ENCODE measurements around the gene RAP1A. TPM values are rescaled to one million over a fixed set of nuclear protein-coding genes. Genes with fewer than 3 reads are reported as not detected.

The RAP1A gene
- 20.5 and 50.9 TPM in 2 replicates for polyA plus RNA-seq (2011; rRNA removed)
- polyA minus RNA-seq (2011; rRNA and poly(A)+ RNA removed) = 9.3 and 9.7 TPM in 2 replicates

GRCh38 chr1:111619635-111620440 is at the start of gene RAP1A:
TSS of gene RAP1A (plus strand) at chr1:111619789. CDS start at chr1:111691361, 71,572 bp downstream.
- ChIA-PET POLR2A (interaction anchor here (0.6 to 0.9 kb wide), 3 partner anchors 9 to 14 kb away, joined by 4 to 16 read pairs (median 5); no protein-coding TSS in a partner anchor), CTCF (interaction anchor here (0.9 to 3.9 kb wide), 4 partner anchors 10 to 112 kb away, joined by 4 to 18 read pairs (median 6); no protein-coding TSS in a partner anchor)
- Histone ChIP-seq H3K27me3 (ENCODE audit: control insufficient read depth, insufficient read depth, low read length) (no peaks in the 10 kb centered on the region), H3K36me3 (ENCODE audit: control insufficient read depth, insufficient read depth, low read length) (no peaks in the 10 kb centered on the region), H3K4me3 (ENCODE audit: low read depth, low read length) (peak within 1 kb of the TSS; percentile 84)
- no peak for DNase-seq (ENCODE audit: low read depth)
- TF ChIP-seq, protein P1, sequence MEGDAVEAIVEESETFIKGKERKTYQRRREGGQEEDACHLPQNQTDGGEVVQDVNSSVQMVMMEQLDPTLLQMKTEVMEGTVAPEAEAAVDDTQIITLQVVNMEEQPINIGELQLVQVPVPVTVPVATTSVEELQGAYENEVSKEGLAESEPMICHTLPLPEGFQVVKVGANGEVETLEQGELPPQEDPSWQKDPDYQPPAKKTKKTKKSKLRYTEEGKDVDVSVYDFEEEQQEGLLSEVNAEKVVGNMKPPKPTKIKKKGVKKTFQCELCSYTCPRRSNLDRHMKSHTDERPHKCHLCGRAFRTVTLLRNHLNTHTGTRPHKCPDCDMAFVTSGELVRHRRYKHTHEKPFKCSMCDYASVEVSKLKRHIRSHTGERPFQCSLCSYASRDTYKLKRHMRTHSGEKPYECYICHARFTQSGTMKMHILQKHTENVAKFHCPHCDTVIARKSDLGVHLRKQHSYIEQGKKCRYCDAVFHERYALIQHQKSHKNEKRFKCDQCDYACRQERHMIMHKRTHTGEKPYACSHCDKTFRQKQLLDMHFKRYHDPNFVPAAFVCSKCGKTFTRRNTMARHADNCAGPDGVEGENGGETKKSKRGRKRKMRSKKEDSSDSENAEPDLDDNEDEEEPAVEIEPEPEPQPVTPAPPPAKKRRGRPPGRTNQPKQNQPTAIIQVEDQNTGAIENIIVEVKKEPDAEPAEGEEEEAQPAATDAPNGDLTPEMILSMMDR (IDR thresholded peaks at IDR 0.05; ENCODE audit: insufficient read depth, low read depth, low read length) = no peak

GRCh38 chr1:111569913-111570312 is 49.7 kb upstream of the RAP1A start:
- H3K36me3 ChIP-seq (ENCODE audit: control insufficient read depth, insufficient read depth, low read length) = no peaks in the 10 kb centered on the region
- DNase-seq (ENCODE audit: low read depth) = no peak
- CTCF ChIA-PET = no interaction called here
- H3K27me3 ChIP-seq (ENCODE audit: control insufficient read depth, insufficient read depth, low read length) = no peaks in the 10 kb centered on the region
- POLR2A ChIA-PET = no interaction called here
- no peak overlapping the region for H3K4me3 ChIP-seq (ENCODE audit: low read depth, low read length)
- TF ChIP-seq, protein P1 (IDR thresholded peaks at IDR 0.05; ENCODE audit: insufficient read depth, low read depth, low read length) = no peak

DNA sequence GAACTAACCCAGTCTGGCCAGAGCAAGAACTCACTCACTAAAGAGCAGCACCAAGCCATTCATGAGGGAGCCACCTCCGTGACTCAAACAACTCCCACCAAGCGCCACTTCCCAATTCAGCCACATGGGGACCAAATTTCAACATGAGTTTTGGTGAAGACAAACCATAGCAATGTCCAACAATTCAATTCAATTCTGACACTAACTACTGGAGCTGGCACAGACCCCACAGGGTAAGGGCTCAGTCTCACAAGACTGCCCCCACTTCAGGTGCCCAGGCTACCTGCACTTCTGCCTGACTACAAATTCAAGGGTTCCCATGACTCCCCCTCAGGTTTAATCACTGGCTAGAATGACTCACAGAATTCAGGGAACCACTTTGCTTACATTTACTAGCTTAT is 48.8 kb upstream of the RAP1A start:
- DNase-seq (ENCODE audit: low read depth) = no peak
- Histone ChIP-seq H3K36me3 (ENCODE audit: control insufficient read depth, insufficient read depth, low read length) (no peaks in the 10 kb centered on the region), H3K4me3 (ENCODE audit: low read depth, low read length) (no peak overlapping the region), H3K27me3 (ENCODE audit: control insufficient read depth, insufficient read depth, low read length) (no peaks in the 10 kb centered on the region)
- POLR2A ChIA-PET = no interaction called here
- TF ChIP-seq, protein P1 (IDR thresholded peaks at IDR 0.05; ENCODE audit: insufficient read depth, low read depth, low read length) = peak; percentile 27; the same call in 1 of the 2 replicates
- CTCF ChIA-PET = interaction anchor here (0.7 to 1.7 kb wide), 2 partner anchors 63 to 989 kb away, joined by 3 to 6 read pairs; no protein-coding TSS in a partner anchor

DNA sequence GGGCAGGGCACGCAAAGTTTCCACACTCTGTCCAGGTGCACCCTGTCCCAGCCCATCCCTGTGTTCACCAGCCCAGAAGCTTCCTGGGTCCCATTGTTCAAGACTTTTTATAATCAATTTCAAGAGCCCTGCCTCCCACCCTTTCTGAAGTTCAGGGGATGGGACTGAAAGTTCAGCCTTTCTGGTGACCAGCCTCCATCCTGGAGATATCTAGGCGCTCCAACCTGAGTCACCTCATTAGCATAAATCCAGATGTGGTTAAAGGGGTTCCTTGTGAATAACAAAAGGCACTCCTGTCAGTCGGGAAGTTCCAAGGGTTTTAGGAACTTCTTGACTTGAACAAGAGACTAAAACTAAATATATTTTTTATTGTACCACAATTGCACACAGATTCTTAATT is 48.4 kb upstream of the RAP1A start:
- ChIA-PET CTCF (interaction anchor here (0.7 to 1.7 kb wide), 2 partner anchors 63 to 989 kb away, joined by 3 to 6 read pairs; no protein-coding TSS in a partner anchor), POLR2A (no interaction called here)
- Histone ChIP-seq H3K27me3 (ENCODE audit: control insufficient read depth, insufficient read depth, low read length) (no peaks in the 10 kb centered on the region), H3K4me3 (ENCODE audit: low read depth, low read length) (no peak overlapping the region), H3K36me3 (ENCODE audit: control insufficient read depth, insufficient read depth, low read length) (no peaks in the 10 kb centered on the region)
- TF ChIP-seq, protein P1 (IDR thresholded peaks at IDR 0.05; ENCODE audit: insufficient read depth, low read depth, low read length) = no peak
- no peak for DNase-seq (ENCODE audit: low read depth)

GRCh38 chr1:111571987-111572386 is 47.6 kb upstream of the RAP1A start:
- TF ChIP-seq, protein P1 (IDR thresholded peaks at IDR 0.05; ENCODE audit: insufficient read depth, low read depth, low read length) = no peak
- ChIA-PET CTCF (interaction anchor here (0.7 to 1.7 kb wide), 4 partner anchors 19 to 172 kb away, joined by 3 to 6 read pairs (median 4); no protein-coding TSS in a partner anchor), POLR2A (interaction anchor here (0.6 to 0.7 kb wide), 2 partner anchors 30 to 483 kb away, joined by 3 to 7 read pairs; no protein-coding TSS in a partner anchor)
- Histone ChIP-seq H3K36me3 (ENCODE audit: control insufficient read depth, insufficient read depth, low read length) (no peaks in the 10 kb centered on the region), H3K27me3 (ENCODE audit: control insufficient read depth, insufficient read depth, low read length) (no peaks in the 10 kb centered on the region), H3K4me3 (ENCODE audit: low read depth, low read length) (no peak overlapping the region)
- no peak for DNase-seq (ENCODE audit: low read depth)

Data from BJ (cell line).